ENCODE data around the gene SERPINE1.

SERPINE1 gene

DNA sequence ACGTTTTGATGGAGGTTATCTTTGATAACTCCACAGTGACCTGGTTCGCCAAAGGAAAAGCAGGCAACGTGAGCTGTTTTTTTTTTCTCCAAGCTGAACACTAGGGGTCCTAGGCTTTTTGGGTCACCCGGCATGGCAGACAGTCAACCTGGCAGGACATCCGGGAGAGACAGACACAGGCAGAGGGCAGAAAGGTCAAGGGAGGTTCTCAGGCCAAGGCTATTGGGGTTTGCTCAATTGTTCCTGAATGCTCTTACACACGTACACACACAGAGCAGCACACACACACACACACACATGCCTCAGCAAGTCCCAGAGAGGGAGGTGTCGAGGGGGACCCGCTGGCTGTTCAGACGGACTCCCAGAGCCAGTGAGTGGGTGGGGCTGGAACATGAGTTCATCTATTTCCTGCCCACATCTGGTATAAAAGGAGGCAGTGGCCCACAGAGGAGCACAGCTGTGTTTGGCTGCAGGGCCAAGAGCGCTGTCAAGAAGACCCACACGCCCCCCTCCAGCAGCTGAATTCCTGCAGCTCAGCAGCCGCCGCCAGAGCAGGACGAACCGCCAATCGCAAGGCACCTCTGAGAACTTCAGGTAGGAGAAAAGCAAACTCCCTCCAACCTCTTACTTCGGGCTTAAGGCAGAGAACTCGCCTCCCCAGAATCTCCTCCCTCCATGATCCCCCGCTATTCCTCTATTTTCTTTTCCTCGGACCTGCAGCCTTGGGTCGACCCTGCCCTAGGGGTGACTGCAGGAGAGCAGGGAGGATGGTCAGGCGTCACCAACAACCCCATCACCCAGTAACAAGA lies at the start of gene SERPINE1 (continued):
- TF ChIP-seq ZNF623 (tag by site-specific recombination; IDR thresholded peaks at IDR 0.05) (0 out of 2 replicates have a peak, but pooled peaks have one; percentile 12), ZNF16 (tag by site-specific recombination; IDR thresholded peaks at IDR 0.05; ENCODE audit: low read depth) (no peak), SP2 (tag by site-specific recombination; IDR thresholded peaks at IDR 0.05) (peak; percentile 53), KLF1 (tag by site-specific recombination; IDR thresholded peaks at IDR 0.05) (0 out of 2 replicates have a peak, but pooled peaks have one; percentile 12), KLF9 (tag by site-specific recombination; IDR thresholded peaks at IDR 0.05; ENCODE audit: low read depth) (peak; percentile 76), ZNF354C (tag by site-specific recombination; IDR thresholded peaks at IDR 0.05; ENCODE audit: borderline replicate concordance, low read depth) (no peak), GLIS1 (tag by site-specific recombination; IDR thresholded peaks at IDR 0.05) (peak; percentile 23; the same call in 1 of the 2 replicates), ZNF558 (tag by site-specific recombination; IDR thresholded peaks at IDR 0.05) (0 out of 2 replicates have a peak, but pooled peaks have one; percentile 42), ZNF837 (tag by site-specific recombination; IDR thresholded peaks at IDR 0.05) (no peak)
- TF ChIP-seq, protein P1, sequence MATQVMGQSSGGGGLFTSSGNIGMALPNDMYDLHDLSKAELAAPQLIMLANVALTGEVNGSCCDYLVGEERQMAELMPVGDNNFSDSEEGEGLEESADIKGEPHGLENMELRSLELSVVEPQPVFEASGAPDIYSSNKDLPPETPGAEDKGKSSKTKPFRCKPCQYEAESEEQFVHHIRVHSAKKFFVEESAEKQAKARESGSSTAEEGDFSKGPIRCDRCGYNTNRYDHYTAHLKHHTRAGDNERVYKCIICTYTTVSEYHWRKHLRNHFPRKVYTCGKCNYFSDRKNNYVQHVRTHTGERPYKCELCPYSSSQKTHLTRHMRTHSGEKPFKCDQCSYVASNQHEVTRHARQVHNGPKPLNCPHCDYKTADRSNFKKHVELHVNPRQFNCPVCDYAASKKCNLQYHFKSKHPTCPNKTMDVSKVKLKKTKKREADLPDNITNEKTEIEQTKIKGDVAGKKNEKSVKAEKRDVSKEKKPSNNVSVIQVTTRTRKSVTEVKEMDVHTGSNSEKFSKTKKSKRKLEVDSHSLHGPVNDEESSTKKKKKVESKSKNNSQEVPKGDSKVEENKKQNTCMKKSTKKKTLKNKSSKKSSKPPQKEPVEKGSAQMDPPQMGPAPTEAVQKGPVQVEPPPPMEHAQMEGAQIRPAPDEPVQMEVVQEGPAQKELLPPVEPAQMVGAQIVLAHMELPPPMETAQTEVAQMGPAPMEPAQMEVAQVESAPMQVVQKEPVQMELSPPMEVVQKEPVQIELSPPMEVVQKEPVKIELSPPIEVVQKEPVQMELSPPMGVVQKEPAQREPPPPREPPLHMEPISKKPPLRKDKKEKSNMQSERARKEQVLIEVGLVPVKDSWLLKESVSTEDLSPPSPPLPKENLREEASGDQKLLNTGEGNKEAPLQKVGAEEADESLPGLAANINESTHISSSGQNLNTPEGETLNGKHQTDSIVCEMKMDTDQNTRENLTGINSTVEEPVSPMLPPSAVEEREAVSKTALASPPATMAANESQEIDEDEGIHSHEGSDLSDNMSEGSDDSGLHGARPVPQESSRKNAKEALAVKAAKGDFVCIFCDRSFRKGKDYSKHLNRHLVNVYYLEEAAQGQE (tag by site-specific recombination; IDR thresholded peaks at IDR 0.05): no peak
- TF ChIP-seq, protein P2, sequence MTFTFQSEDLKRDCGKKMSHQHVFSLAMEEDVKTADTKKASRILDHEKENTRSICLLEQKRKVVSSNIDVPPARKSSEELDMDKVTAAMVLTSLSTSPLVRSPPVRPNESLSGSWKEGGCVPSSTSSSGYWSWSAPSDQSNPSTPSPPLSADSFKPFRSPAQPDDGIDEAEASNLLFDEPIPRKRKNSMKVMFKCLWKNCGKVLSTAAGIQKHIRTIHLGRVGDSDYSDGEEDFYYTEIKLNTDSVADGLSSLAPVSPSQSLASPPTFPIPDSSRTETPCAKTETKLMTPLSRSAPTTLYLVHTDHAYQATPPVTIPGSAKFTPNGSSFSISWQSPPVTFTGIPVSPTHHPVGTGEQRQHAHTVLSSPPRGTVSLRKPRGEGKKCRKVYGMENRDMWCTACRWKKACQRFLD (tag by site-specific recombination; IDR thresholded peaks at IDR 0.05): no peak
- TF ChIP-seq, protein P3, sequence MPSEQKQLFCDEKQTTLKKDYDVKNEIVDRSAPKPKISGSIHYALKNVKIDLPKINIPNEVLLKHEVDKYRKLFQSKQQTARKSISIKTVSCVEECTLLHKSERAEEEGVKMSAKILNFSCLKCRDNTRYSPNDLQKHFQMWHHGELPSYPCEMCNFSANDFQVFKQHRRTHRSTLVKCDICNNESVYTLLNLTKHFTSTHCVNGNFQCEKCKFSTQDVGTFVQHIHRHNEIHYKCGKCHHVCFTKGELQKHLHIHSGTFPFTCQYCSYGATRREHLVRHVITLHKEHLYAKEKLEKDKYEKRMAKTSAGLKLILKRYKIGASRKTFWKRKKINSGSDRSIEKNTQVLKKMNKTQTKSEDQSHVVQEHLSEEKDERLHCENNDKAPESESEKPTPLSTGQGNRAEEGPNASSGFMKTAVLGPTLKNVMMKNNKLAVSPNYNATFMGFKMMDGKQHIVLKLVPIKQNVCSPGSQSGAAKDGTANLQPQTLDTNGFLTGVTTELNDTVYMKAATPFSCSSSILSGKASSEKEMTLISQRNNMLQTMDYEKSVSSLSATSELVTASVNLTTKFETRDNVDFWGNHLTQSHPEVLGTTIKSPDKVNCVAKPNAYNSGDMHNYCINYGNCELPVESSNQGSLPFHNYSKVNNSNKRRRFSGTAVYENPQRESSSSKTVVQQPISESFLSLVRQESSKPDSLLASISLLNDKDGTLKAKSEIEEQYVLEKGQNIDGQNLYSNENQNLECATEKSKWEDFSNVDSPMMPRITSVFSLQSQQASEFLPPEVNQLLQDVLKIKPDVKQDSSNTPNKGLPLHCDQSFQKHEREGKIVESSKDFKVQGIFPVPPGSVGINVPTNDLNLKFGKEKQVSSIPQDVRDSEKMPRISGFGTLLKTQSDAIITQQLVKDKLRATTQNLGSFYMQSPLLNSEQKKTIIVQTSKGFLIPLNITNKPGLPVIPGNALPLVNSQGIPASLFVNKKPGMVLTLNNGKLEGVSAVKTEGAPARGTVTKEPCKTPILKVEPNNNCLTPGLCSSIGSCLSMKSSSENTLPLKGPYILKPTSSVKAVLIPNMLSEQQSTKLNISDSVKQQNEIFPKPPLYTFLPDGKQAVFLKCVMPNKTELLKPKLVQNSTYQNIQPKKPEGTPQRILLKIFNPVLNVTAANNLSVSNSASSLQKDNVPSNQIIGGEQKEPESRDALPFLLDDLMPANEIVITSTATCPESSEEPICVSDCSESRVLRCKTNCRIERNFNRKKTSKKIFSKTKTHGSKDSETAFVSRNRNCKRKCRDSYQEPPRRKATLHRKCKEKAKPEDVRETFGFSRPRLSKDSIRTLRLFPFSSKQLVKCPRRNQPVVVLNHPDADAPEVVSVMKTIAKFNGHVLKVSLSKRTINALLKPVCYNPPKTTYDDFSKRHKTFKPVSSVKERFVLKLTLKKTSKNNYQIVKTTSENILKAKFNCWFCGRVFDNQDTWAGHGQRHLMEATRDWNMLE (tag by site-specific recombination; conservative IDR thresholded peaks at IDR 0.05; ENCODE audit: low read depth): 0 out of 2 replicates have a peak, but pooled peaks have one; percentile 28

DNA sequence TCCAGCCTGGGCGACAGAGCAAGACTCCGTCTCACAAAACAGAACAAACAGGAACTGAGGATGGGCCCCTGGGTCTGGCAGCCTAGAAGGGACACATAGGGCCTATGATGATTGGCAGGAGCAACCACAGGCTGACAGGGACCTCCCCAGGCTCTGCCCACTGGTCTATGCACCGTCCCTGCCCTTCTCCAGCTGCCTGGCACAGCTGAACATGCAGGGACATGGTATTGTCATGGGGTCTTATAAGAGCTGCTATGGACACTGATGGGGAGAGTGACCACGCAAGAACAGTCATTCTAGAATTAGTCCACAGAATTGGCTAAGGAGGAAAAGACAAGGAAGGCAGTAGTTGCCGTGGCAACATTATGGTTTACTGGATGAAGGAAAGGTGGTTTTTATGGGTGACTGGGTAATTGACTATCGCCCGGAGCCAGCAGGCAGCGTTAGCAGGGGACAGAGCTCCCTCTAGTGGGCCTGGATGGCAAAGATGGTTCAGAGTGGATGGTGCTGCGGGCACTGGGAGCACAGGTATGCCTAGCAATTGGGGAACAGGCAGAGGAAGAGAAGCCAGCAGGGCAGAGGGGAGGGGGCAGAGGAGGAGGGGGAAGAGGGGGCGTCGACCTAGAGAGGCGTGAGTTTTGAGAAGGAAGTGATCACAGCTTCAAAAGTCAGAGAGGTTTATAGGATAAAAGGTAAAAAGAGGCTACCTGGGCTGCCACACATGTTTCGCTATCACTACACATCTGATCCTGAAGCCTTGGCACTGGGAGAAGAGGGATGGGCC lies 49.4 kb upstream of the SERPINE1 start:
- POLR2A ChIA-PET: interaction anchor here (0.9 to 1.0 kb wide), 2 partner anchors 140 to 202 kb away, joined by 4 read pairs; partner anchors contain the start of genes PLOD3, SRRT and ZNHIT1
- H3K4me1 ChIP-seq (ENCODE audit: control insufficient read depth, insufficient read depth, low read length): no peaks in the 10 kb centered on the region
- no peak overlapping the region for H3K4me3 ChIP-seq (ENCODE audit: low read depth, low read length)
- no peaks in the 10 kb centered on the region for H3K36me3 ChIP-seq (ENCODE audit: control insufficient read depth in 2 of 2, insufficient read depth in 1 of 2, low read length in 2 of 2)
- no peaks in the 10 kb centered on the region for H3K9me3 ChIP-seq (ENCODE audit: control insufficient read depth, insufficient read depth, low read depth, low read length)
- CTCF ChIA-PET: interaction anchor here (0.7 to 2.1 kb wide), 18 partner anchors 8 to 188 kb away, joined by 3 to 10 read pairs (median 3); partner anchors contain the start of genes TRIM56 and UFSP1
- no peak overlapping the region for H3K27ac ChIP-seq (ENCODE audit: extremely low read depth, low read depth, low read length)
- TF ChIP-seq ZNF239 (tag by site-specific recombination; IDR thresholded peaks at IDR 0.05): no peak
- 0 out of 2 replicates have a peak, but pooled peaks have one; percentile 38 for TF ChIP-seq KLF9 (tag by site-specific recombination; IDR thresholded peaks at IDR 0.05; ENCODE audit: low read depth)
- no peak for TF ChIP-seq YY1 (tag by site-specific recombination; IDR thresholded peaks at IDR 0.05)
- TF ChIP-seq ZNF416 (tag by site-specific recombination; IDR thresholded peaks at IDR 0.05): no peak
- TF ChIP-seq PRDM1 (tag by site-specific recombination; IDR thresholded peaks at IDR 0.05): peak; percentile 72
- TF ChIP-seq ZNF292 (tag by site-specific recombination; IDR thresholded peaks at IDR 0.05; ENCODE audit: borderline replicate concordance, low read depth): no peak
- TF ChIP-seq, protein P4, sequence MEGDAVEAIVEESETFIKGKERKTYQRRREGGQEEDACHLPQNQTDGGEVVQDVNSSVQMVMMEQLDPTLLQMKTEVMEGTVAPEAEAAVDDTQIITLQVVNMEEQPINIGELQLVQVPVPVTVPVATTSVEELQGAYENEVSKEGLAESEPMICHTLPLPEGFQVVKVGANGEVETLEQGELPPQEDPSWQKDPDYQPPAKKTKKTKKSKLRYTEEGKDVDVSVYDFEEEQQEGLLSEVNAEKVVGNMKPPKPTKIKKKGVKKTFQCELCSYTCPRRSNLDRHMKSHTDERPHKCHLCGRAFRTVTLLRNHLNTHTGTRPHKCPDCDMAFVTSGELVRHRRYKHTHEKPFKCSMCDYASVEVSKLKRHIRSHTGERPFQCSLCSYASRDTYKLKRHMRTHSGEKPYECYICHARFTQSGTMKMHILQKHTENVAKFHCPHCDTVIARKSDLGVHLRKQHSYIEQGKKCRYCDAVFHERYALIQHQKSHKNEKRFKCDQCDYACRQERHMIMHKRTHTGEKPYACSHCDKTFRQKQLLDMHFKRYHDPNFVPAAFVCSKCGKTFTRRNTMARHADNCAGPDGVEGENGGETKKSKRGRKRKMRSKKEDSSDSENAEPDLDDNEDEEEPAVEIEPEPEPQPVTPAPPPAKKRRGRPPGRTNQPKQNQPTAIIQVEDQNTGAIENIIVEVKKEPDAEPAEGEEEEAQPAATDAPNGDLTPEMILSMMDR (tag by site-specific recombination; IDR thresholded peaks at IDR 0.05): peak; percentile 97
- TF ChIP-seq EGR2 (tag by site-specific recombination; IDR thresholded peaks at IDR 0.05; ENCODE audit: low read depth): no peak; the same call in 1 of the 2 replicates
- TF ChIP-seq ZNF530 (tag by site-specific recombination; IDR thresholded peaks at IDR 0.05; ENCODE audit: low read depth): no peak

All from HEK293 (cell line).